PFSK-1 (cell line): ENCODE measurements around the gene UBTD2.

Source experiments
- FOXP2 ChIP-seq: optimal IDR thresholded peaks from 2 replicates; pipeline ENCODE3; 2011; ENCODE audit warnings: borderline replicate concordance, control low read depth, inconsistent platforms; ENCODE audit not compliant: insufficient read depth; ENCODE audit errors: extremely low read length, extremely low read depth
- POLR2AphosphoS5 ChIP-seq: IDR thresholded peaks from 2 replicates; pipeline ENCODE4 v1.6.1; 2012; ENCODE audit warnings: low read depth, mild to moderate bottlenecking, control low read depth, low read length, moderate library complexity
- REST ChIP-seq, 2 experiments: IDR thresholded peaks; 2 replicates each; pipeline versions ENCODE4 v1.6.1 to v1.8.0; 2011 to 2012; ENCODE audit warnings: low read depth in 2 of 2, low read length in 2 of 2, control low read depth in 1 of 2, inconsistent platforms in 1 of 2, mild to moderate bottlenecking in 1 of 2, moderate library complexity in 1 of 2; ENCODE audit not compliant: insufficient read depth in 1 of 2
- SIN3A ChIP-seq: IDR thresholded peaks from 2 replicates; pipeline ENCODE4 v1.6.1; 2012; ENCODE audit warnings: mild to moderate bottlenecking, low read length, moderate library complexity, borderline replicate concordance; ENCODE audit not compliant: insufficient read depth
- TAF1 ChIP-seq: IDR thresholded peaks from 2 replicates; pipeline ENCODE4 v1.6.1; 2012; ENCODE audit warnings: low read length, control low read depth, borderline replicate concordance; ENCODE audit not compliant: insufficient read depth

The UBTD2 gene

DNA sequence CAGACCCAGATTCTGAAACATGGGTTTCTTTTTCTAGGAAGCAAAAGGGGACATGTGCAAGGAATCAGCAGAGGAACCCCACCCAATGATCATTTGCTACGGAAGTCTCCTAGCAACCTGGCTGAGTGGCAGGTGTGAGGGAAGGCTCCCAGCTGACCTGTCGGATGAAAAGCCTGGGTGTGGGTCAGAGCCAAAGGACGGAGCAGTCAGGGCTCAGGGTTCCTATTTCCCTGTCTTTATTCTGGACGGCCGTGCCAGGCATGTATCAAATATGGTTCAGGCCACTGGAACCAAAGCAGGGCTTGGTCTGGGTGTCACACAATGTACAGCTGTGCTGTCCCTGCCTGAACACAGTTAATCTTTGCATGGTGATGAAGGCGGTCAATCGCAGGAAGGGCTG is 115.7 kb downstream of the UBTD2 start:
- TF ChIP-seq SIN3A, result no peak
- no peak for TF ChIP-seq FOXP2
- TF ChIP-seq POLR2AphosphoS5, result no peak
- TF ChIP-seq REST (IDR thresholded peaks at IDR 0.05; ENCODE audit: insufficient read depth in 1 of 2, low read depth in 2 of 2, low read length in 2 of 2), result no peak
- TF ChIP-seq TAF1, result no peak

DNA sequence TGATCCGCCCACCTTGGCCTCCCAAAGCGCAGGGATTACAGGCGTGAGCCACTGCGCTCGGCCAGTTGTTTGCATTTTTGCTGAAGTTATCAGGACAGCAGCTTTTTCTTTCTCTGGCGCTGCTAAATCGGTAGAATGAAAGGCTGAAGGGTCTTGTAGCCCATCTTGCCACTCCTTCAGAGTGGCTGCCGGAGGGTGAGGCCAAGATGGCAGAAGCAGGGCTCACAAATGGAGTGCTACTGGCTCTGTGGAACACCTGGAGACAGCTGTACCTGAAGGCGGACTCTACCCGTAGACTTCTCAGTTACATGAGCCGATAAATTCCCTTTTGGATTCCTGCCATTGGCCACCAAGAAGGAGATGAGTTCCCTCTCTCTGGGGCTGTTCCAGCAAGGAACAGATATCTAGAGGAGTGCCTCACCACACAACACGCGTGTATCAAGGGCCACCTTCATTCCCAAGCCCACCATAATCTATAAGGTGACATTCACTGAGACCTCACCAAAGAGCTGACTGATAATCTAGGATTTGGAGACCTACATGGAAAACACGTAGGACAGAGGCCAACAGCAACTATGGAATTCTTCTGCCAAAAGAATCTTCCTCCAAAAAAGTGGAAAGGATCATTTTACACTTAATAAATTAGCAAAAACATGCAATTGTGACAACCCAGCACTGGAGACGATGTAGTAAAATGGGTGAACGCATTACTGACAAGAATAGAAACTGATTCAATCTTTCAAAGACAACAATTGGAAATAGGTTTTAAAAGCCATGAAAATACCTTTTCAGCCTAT is 117.3 kb downstream of the UBTD2 start:
- no peak for TF ChIP-seq FOXP2
- TF ChIP-seq TAF1, result no peak
- TF ChIP-seq SIN3A, result no peak
- TF ChIP-seq POLR2AphosphoS5, result no peak
- TF ChIP-seq REST (IDR thresholded peaks at IDR 0.05; ENCODE audit: insufficient read depth in 1 of 2, low read depth in 2 of 2, low read length in 2 of 2), result no peak

DNA sequence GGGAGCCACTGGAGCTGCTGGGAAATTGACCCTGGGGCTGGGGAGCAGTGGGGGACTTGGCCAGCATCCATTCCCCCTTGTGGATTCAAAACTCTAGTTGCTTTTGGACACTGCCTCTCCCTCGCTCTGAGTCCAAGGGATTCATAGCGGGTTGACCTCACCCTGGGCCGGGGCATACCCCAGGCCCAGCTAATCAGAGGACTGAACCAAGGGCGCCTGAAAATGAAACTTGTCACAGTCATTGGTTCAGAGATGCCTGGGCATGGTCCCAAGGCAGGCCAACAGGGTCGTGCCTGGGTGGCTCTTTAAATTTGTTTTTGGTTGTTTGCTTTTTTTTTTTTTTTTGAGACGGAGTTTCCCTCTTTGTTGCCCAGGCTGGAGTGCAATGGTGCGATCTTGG is 118.1 kb downstream of the UBTD2 start:
- no peak for TF ChIP-seq REST (IDR thresholded peaks at IDR 0.05; ENCODE audit: insufficient read depth in 1 of 2, low read depth in 2 of 2, low read length in 2 of 2)
- no peak for TF ChIP-seq SIN3A
- TF ChIP-seq TAF1, result no peak
- TF ChIP-seq FOXP2, result no peak
- TF ChIP-seq POLR2AphosphoS5, result no peak

DNA sequence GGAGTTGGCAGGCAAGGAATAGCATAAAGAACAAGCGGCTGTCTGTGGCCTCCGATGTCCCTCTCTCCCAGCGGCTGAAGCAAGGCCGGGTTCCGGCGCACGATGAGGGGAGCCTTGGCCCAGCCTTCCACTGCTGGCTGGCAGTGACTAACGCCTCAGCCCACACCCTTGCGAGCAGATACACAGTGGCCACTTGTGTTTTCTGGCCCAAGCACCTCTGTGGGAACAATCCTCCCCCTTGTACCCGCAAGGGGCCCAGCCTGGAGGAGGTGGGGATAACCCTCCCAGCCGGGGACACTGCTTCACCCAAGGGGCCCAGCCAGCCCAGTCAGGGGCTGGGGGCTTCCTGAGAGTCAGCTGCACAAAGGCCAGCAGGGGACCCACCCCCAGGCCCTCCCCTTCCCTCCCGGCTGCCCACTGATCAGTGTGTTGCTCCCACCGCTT is 118.8 kb downstream of the UBTD2 start:
- no peak for TF ChIP-seq TAF1

- TF ChIP-seq TAF1, result no peak
- TF ChIP-seq FOXP2, result no peak
- TF ChIP-seq POLR2AphosphoS5, result no peak
- TF ChIP-seq SIN3A, result no peak
- no peak for TF ChIP-seq REST (IDR thresholded peaks at IDR 0.05; ENCODE audit: insufficient read depth in 1 of 2, low read depth in 2 of 2, low read length in 2 of 2)
These were observed 120.2 kb downstream of the UBTD2 start for GRCh38 chr5:172163346-172163745.
